ENCODE data around the gene ZNF831. TPM values are rescaled to one million over a fixed set of nuclear protein-coding genes. Genes with fewer than 3 reads are reported as not detected.
A peak's percentile ranks its signal among the peaks of the same experiment; 100 is the strongest.

Gene ZNF831
- total RNA-seq, 1 donor from 2014 or later: 1.0 TPM

DNA sequence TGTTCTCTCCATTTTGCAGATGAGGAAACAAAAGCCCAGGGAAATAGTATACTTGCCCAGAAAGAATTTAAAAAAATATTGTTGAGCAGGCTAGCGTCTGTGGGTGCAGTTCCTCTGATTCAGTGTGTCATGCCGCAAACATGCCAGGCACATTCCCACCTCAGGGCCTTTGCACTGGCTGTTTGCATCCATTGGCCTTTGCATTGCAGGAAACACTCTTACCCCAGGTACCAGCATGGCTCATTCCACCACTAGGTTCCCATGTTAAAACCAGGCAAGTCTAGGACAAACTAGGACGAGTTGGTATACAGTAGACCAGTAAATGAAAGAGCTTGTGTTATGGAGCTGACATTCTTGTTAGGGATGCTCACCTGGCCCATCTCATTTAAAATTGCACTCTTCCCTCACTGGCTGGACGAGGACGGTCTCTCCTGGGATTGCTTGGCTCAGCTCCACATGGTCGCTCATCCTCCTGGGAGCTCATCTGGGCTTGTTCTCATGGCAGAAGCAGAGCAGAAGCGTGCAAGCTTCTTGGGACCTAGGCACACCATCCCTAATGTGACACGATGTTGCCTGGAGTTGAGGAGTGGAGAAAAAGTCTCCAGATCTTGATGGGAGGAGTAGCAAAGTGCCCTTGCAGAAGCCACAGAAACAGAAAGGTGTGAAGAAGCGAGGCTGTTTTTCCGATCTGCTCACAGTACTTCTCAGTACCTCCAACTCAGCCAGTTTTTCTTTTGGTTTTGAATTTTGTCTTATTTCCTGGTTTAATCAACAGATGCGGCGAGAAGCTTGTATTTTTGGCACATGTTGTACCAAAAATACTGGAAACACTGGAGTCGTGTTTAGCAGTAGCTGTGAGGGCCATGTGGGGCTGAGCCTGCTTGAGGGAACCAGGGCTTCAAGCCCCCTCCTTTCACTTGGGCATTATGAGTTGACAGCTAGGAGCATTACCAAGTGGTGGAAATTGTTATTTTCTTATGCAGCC lies 13.9 kb downstream of the ZNF831 start:
- H3K27ac ChIP-seq: no peak overlapping the region
- intact Hi-C loops (cut with DNase I): no loop called here
- peak in 1 of 2 donors; percentile 26 for ATAC-seq
- no peak for TF ChIP-seq CTCF (IDR thresholded peaks at IDR 0.05)
- no peaks in the 10 kb centered on the region for H3K36me3 ChIP-seq
- H3K9me3 ChIP-seq: no peaks in the 10 kb centered on the region
- DNase-seq: no peak
- H3K27me3 ChIP-seq (ENCODE audit: low read depth): peaks cover 3% of the 10 kb centered on the region
- no peak overlapping the region for H3K4me3 ChIP-seq
- H3K4me1 ChIP-seq: no peaks in the 10 kb centered on the region

DNA sequence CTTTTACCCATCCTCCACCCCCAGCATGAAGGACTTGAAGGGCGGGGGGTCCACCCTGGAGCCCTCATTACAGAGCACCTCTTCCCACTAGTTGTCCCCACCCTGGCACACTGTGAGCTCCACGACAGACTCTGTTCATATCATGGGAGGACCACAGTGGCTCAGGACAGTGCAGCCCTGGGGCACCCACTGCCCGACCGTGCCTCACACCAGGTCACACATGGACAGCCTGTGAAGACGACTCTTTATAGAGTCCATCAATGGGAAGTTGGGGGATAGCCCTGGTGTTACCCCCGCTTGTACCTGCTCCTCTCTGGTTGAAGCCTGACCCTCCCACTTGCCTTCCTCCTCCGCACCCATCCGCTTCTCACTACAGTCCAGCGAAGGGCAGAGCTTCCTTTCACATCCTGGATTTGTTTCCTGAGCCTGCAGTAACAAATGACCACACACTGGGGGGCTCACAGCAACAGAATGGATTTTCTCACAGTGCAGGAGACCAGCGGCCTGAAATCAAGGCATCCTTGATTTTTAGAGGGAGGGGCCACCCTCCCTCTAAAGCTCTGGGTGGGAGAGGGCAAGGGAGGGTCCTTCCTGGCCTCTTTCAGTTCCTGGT lies 15.5 kb downstream of the ZNF831 start:
- H3K4me3 ChIP-seq: no peak overlapping the region
- no peaks in the 10 kb centered on the region for H3K9me3 ChIP-seq
- intact Hi-C loops (cut with DNase I): no loop called here
- no peak overlapping the region for H3K27ac ChIP-seq
- no peak for DNase-seq
- TF ChIP-seq CTCF (IDR thresholded peaks at IDR 0.05): no peak
- no peaks in the 10 kb centered on the region for H3K4me1 ChIP-seq
- H3K36me3 ChIP-seq: no peaks in the 10 kb centered on the region
- peak; percentile 9 to 51 for ATAC-seq
- H3K27me3 ChIP-seq (ENCODE audit: low read depth): peaks cover 3% of the 10 kb centered on the region

GRCh38 chr20:59179988-59180387 lies 16.4 kb downstream of the ZNF831 start:
- DNase-seq (no peak), ATAC-seq (no peak)
- Histone ChIP-seq H3K36me3 (no peaks in the 10 kb centered on the region), H3K27me3 (ENCODE audit: low read depth) (peaks cover 3% of the 10 kb centered on the region), H3K27ac (no peak overlapping the region), H3K4me3 (no peak overlapping the region), H3K9me3 (no peaks in the 10 kb centered on the region), H3K4me1 (no peaks in the 10 kb centered on the region)
- intact Hi-C loops (cut with DNase I): no loop called here
- TF ChIP-seq CTCF (IDR thresholded peaks at IDR 0.05): no peak

DNA sequence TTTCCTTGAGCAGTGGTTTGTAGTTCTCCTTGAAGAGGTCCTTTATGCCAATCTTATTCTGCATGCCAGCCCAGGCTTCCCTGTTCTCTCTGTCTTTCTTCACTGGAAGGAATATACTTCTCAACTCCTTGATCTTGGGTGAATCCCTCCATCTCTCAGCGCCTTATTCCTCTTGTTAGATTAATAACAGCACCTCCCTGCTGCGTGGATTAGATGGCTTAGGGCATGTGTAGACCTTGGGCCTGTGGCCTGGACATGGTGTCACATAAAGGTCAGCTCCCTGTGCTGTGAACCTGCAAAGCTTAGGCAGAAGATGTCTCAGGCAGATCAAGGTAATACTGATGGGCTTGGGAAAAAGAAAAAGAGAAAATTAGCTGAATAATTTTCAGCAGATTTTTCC lies 18.3 kb downstream of the ZNF831 start:
- no peaks in the 10 kb centered on the region for H3K36me3 ChIP-seq
- H3K4me1 ChIP-seq: no peaks in the 10 kb centered on the region
- no peaks in the 10 kb centered on the region for H3K27me3 ChIP-seq (ENCODE audit: low read depth)
- H3K9me3 ChIP-seq: no peaks in the 10 kb centered on the region
- ATAC-seq: no peak
- no peak overlapping the region for H3K27ac ChIP-seq
- intact Hi-C loops (cut with DNase I): no loop called here
- no peak for DNase-seq
- TF ChIP-seq CTCF (IDR thresholded peaks at IDR 0.05): no peak
- H3K4me3 ChIP-seq: no peak overlapping the region

DNA sequence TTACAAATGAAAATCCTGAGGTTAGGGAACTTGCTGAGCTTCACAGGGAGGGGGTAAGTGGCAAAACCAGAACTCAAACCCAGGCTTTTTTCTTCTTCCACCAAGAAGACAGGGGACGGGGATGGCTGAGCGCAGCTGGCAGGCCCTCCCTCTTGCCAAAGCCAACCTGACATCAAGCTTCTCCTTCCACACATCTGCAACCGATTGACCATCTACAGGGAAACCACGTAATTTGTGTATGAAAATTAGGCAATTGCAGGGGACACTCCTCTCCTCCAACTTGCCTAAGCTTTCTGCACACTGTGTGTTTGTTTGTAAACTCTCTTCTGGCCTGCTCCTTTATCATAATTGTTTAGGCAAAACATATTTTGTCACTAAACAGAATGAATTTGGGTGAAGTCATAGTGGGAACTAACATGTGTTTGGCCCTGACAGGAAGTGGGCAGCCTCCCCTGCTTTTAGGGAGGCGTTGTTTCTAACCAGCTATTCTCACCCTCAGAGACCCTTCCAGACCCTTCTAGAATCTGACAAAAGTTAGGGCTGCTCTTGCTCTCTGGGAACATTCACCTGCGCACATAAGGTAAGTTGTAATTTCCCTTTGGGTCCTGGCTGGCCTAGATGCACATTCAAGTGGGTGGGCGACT lies 18.9 kb downstream of the ZNF831 start:
- H3K27me3 ChIP-seq (ENCODE audit: low read depth): no peaks in the 10 kb centered on the region
- ATAC-seq: no peak

More for the DNA sequence above, 18.9 kb downstream of the ZNF831 start:
- H3K9me3 ChIP-seq: no peaks in the 10 kb centered on the region
- no peak overlapping the region for H3K27ac ChIP-seq
- intact Hi-C loops (cut with DNase I): no loop called here
- no peak for TF ChIP-seq CTCF (IDR thresholded peaks at IDR 0.05)
- no peaks in the 10 kb centered on the region for H3K36me3 ChIP-seq
- DNase-seq: no peak
- no peaks in the 10 kb centered on the region for H3K4me1 ChIP-seq
- H3K4me3 ChIP-seq: no peak overlapping the region
